PC-9 (cell line): ENCODE data around the gene KLF15.

Experiments used
- CTCF ChIP-seq: fragments of 200-600 bp; sonication (generic); conservative IDR thresholded peaks from 2 replicates; pipeline ENCODE4 v1.6.1; 2017; ENCODE audit warnings: mixed run types, antibody characterized with exemption, mild to moderate bottlenecking, moderate library complexity
- EZH2 ChIP-seq: fragments of 200-600 bp; sonication (generic); IDR thresholded peaks from 2 replicates; pipeline ENCODE4 v1.8.0; 2017; ENCODE audit warnings: antibody characterized with exemption, low read depth

GRCh38 chr3:126317029-126317996, 39.9 kb downstream of the KLF15 start:
- TF ChIP-seq CTCF (no peak), EZH2 (no peak)
